RCC 7860 (cell line): ENCODE results near the gene NDRG4.

ENCODE experiments used
- DNase-seq: peaks from one replicate; pipeline ENCODE4 v3.0.0-alpha.2; 2015; ENCODE audit warnings: low spot score
- FAIRE-seq: peaks from 2 replicates; lab custom pipeline; 2012; peaks lifted over from hg19 to GRCh38; lab: Jason Lieb, UNC

Gene NDRG4

DNA sequence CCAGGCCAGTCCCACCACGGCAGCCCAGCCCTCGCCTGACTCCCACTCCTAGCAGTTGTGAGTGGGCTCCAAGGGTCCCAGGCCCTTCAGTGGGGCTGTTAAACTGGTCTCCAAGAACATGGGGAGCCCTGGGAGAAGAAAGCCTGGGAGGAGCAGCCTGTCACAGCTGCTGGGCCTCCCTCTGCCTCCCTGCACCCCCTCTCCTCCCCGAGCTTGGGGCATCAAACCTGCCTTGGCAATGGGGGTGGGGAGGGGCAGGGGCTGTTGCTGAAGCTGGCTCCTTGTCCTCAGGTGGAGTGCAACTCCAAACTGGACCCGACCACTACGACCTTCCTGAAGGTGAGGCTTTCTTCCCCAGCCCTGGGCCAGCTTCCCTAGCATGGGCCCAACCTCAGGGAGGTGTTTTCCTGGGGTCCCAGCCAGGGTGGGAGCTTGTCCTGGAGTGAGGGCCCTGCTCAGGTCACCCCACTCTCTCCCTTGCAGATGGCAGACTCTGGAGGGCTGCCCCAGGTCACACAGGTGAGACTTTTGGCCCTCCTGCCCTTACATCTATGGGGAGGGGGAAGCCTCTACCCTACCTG, 8.8 kb downstream of the NDRG4 start:
- DNase-seq (no peak), FAIRE-seq (no peak)

DNA sequence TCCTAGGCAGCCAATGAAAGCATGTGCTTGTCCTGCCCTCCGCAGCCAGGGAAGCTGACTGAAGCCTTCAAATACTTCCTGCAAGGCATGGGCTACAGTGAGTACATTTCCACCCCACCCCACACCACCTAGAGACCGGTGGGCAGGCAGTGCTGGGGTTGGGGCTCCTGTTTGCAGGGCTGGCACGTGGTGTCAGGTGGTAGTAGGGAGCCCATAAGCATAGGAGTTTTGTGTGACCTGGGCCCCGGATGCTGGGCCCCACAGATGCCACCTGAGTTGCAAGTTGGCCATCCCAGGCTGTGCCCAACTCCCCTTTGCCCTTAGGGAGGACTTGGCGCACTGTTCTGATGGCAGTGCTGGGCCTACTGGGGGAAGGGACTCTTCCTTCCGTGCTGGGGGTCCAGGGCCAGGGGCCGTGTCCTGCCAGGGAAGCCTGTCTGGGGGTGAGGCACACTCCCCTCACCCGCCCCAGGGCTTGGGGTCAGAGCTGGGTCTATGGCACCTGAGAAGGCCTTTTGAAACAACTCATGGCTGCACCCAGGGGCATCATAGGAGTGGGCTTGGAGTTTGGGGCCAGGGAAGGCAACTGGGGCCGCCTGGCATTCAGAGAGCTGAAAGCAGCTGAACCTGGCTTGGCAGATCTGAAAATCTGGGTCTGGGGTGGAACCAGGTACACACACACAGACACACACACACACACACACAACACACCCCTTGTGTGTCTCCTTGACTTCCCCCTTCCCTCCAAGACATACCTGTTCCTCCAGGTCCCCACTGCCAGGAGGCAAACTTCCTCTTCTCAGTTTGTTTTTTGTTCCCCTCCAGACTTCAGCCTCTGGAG, 9.5 kb downstream of the NDRG4 start:
- DNase-seq (no peak), FAIRE-seq (no peak)

DNA sequence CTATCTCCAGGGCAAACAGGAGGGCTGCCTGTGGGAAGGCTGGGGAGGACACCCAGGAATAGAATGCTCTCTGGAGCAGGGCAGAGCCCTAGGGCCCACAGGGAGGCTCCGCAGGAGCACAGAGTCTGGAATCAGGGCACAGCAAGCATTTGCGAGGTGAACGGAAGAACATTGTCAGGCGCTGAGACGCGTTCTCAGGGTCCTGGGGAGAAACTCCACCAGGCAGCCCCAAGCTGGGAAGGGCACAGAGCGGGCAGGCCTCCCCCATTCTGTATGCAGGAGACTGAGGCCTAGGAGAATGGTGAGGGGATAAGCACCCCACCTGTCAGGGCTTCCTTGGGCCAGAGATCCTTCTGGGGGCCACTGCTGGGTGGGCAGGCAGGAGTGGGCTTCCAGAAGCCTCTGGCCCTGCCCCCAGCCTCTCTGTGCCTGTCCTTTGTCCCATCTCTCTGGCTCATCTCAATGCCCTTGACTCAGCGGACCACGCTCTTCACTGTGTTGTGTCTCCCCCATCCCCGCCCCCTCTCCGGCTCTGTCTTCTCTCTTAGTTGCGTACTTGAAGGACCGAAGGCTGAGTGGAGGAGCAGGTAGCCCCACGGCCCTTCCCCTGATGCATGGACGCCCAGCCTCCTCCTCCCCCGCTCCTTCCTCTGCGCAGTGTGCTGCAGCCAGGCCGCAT, 10.3 kb downstream of the NDRG4 start:
- FAIRE-seq (no peak), DNase-seq (no peak)

DNA sequence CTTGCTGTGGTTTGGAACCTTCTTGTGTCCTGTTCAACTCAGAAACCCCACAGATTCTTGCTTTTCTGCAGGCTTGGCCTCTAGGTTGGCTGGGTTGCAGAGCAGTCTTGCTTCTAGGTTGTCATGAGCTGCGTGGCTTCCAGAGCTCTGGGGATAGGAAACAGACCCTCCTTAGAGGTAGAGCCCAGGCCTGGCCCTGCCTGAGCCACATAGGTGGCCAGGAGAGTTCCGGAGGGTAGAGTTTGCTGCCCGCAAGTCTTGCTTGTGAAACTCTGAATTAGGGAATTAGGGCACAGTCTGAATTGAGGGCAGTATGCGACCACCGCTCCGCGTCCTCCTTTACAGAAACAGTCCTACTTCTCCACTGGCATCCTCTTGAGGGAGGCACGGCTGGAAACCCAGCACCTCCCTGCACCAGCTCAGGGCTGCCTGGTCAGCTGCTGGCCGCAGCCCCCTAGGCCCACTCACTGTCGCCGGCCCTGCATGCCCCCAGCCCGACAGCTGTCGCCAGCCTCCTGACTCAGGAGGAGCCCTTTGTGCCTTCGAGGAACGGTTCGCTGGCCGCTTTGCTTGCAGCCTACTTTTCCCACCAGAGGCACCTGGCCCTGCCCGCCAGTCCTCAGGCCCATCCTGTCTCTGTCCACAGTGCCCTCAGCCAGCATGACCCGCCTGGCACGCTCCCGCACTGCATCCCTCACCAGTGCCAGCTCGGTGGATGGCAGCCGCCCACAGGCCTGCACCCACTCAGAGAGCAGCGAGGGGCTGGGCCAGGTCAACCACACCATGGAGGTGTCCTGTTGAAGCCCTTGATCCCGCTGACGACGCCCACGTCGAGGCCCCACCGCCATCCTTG, 11.1 kb downstream of the NDRG4 start:
- FAIRE-seq (no peak), DNase-seq (no peak)

DNA sequence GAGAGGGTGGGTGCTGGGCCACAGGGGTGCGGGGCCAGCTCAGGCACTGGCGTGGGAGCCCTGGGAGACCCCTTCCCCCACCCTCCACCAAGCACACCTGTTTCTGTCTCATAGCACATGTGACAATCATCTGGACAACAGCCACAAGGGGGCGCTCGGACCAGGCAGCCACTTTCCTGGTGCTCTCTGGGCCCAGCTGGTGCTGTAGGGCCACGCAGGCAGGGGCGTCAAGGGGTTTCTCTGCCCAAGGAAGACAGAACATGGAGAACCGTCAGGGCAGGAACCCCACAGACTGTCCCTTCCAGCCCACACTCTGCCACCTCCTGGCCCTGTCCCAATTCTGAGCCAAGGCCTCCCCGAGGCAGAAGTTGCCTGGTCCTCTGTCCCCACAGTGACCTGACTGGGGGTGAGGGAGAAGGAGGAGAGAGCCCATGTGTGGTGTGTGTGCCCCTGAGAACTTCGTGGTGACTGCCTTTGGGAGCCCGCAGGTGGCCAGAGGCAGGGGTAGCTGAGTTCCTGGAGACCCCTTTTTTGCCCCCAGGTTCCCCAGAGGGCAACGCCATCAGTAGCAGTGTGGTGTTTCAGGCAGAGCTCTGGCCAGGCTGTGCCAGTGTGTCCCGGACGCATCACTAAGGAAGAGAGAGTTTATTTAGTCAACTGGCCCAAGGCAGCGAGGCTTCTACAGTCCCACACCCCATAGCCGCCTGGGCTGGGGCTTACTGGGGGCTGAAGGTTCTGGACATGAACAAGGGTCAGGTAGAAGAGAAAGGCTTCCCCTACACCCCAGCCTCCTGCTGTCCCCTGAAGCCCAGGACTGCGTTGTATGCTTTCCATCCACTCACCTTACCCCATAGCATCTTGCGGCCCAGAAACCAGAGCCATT, 12.2 kb downstream of the NDRG4 start:
- DNase-seq (peak; percentile 35), FAIRE-seq (no peak)

DNA sequence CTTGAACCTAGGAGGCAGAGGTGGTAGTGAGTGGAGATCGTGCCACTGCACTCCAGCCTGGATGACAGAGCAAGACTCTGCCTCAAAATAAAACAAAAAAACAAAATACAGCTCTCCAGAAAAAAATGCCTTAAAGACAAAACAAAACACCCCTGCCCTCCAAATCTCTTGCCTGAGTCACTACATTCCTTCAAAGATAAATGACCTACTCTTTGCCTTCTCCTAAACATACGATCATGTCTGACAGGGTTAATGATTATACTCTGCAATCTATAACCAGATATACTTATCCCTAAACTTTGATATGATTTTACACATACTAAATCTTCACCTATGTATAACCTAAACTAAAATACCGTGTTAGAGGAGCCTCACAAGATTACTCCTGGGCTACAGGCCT, 13.9 kb downstream of the NDRG4 start:
- FAIRE-seq (no peak), DNase-seq (no peak)

DNA sequence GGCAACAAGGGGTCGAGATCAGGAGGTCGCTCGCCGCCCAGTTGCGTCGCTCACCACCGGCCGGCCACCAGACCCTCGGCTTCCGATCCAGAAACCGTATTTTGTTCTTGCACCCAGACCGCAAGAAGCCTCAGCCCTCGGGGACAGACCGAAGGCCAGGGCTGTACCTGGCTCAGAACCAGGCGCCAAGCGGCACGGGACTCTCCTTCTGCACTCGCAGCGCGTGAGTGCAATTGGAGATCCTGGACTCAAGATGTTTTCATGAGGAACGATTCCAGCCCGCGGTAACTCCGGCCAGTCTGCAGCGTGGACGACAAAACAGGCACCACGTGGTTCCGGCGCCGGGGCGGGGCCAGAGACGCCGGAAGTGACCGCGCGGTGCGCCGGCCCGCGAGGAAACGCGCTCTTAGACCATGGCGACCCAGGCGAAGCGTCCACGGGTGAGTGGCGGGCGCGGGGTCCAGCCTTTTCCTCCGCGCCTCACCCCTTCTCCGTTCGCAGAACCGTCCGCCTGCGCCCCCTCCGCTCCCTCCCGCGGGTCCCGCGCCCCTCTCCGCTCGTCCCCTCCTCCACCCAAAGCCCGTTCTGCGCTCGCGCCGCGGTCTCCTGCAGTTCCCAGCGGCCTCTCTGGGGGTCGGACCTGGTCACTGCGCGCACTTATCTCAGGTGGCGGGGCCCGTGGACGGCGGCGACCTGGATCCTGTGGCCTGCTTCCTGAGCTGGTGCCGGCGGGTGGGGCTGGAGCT, 15.4 kb downstream of the NDRG4 start, which contains the start of gene SETD6:
Gene SETD6 (plus strand): TSS at position 393 of the 746 bp plus-strand sequence. CDS start 21 bp downstream, at position 414.
- DNase-seq (peak; percentile 70), FAIRE-seq (no peak)

DNA sequence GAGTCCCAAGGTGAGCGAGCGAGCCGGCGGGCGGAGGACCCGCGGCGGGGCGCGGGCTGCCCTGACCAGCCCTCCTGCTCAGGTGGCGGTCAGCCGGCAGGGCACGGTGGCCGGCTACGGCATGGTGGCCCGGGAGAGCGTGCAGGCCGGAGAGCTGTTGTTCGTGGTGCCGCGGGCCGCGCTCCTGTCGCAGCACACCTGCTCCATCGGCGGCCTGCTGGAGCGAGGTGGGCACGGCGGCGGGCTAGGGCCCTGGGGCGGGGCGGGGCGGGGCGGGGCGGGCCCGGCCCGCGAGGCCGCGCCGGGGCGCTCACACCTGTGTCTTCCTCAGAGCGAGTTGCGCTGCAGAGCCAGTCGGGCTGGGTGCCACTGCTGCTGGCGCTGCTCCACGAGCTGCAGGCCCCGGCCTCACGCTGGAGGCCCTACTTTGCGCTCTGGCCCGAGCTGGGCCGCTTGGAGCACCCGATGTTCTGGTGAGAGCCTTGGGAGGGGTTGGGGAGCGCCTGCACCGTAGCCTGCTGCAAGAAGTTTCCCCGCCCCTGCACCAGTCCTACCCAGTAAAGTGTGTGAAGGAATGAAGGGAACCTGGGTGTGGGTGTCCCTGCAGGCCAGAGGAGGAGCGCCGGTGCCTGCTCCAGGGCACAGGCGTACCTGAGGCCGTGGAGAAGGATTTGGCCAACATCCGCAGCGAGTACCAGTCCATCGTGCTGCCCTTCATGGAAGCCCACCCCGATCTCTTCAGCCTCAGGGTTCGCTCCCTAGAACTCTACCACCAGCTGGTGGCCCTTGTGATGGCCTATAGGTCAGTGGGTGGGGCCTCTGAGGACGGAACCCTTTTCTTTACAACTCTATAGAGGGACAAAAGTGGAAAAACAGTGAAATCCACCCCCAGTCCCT, 16.2 kb downstream of the NDRG4 start:
- FAIRE-seq (no peak), DNase-seq (no peak)

DNA sequence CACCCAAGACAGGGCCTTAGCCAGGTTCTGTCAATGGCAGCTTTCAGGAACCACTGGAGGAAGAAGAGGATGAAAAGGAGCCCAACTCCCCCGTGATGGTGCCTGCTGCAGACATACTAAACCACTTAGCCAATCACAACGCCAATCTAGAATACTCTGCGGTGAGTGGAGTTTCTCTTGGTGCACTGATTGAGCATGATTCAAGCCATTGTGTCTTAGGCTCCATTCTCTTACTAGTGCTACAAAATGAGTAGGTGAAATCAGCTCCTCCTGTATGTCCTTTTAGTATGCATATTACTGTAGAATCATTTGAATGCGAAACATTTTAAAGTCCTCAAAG, 16.8 kb downstream of the NDRG4 start:
- no peak for DNase-seq
- FAIRE-seq: no peak

DNA sequence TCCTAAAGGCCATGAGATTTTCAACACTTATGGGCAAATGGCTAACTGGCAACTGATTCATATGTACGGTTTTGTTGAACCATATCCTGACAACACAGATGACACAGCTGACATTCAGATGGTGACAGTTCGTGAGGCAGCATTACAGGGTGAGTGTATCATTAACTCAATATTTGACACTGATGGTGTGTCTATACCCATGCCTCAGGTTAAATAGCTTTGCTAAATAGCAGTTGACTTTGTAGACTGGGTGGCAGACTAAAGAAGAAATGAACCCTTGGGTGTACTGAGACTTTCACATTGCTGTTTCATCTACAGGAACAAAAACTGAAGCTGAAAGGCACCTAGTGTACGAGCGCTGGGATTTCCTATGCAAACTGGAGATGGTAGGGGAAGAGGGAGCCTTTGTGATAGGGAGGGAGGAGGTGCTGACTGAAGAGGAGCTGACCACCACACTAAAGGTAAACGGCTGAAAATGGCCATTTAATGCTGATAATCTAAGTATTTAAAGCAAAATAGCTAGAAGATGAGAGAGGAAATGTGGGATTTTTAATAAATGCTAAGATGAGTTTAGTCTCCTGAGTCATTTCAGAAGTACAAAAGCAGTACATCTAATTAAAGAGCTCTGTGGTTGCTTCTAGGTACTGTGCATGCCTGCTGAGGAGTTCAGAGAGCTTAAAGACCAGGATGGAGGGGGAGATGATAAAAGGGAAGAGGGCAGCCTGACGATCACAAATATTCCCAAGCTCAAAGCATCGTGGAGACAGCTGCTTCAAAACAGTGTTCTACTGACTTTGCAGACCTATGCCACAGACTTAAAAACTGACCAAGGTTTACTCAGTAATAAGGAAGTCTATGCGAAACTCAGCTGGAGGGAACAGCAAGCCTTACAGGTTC, 18.4 kb downstream of the NDRG4 start:
- DNase-seq (no peak), FAIRE-seq (no peak)

DNA sequence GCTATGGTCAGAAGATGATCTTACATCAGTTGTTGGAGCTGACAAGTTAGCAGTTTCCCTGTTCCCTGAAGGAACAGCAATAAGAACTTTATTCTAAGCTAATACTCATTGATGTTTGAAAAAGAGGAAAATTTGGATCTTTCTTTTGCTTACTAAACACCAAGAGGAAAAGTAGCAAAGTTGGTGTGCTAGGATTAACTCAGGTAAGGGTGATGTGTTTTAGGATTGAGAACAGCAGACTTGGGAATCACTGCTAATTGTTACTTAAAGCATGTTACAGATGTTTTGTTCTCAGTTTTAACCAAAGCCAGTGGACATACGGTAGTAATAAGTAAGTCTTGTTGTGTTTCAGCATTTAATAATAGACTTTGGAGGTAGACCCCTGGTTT, 19.0 kb downstream of the NDRG4 start:
- FAIRE-seq: no peak
- DNase-seq: no peak

DNA sequence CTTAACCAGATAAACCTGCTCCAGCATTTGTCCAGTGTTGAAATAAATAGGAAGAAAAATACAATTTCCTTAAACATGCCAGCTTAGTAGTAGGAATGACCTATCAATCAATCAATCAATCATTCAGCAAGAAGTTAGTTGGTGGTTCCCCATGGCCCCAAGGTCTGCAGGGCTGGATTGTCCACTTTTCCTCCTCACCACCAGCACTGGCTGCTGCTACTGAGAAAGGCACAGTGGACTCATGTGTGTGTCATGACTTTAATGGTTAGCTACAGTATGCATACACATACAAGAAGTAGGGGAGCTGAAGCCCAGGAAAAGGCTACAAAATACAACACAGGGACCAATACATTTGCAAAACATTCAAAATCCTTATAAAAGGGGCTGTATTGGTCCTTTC, 19.8 kb downstream of the NDRG4 start:
- FAIRE-seq (no peak), DNase-seq (no peak)

DNA sequence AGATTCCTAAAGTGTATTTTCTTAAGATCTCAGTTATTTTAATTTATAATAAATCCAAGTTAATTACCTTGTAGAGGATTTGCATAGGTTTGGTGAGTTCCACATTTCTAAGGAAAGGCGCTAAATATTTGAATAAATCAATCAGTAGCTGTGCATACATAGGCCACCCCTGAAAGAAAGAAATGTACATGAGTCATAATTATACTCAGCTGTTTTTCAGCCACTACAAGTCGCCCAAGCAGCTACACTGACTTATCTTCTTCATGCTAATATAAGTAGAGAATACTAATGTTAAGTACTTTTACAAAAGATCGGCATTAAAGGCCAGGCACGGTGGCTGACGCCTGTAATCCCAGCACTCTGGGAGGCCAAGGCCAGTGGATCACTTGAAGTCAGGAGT, 30.2 kb downstream of the NDRG4 start:
- FAIRE-seq: no peak
- no peak for DNase-seq

DNA sequence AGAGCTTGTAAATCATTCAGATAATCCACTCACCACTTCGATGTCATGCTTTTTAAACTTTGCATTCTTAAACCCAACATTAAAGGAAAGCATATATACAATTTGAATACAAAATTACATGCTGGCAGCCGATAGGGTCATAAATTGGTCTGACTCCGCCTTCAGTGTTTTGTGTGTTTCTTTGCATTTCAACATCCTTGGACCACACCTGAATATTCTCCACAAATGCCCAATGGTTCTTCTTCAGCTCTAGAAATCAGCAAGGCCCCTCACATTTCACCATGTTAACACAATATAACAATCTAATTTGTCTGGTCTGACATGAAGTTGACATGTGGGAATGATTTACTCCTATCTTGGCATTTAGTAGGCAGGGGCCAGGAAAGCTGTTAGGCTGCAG, 32.5 kb downstream of the NDRG4 start:
- DNase-seq (no peak), FAIRE-seq (no peak)

DNA sequence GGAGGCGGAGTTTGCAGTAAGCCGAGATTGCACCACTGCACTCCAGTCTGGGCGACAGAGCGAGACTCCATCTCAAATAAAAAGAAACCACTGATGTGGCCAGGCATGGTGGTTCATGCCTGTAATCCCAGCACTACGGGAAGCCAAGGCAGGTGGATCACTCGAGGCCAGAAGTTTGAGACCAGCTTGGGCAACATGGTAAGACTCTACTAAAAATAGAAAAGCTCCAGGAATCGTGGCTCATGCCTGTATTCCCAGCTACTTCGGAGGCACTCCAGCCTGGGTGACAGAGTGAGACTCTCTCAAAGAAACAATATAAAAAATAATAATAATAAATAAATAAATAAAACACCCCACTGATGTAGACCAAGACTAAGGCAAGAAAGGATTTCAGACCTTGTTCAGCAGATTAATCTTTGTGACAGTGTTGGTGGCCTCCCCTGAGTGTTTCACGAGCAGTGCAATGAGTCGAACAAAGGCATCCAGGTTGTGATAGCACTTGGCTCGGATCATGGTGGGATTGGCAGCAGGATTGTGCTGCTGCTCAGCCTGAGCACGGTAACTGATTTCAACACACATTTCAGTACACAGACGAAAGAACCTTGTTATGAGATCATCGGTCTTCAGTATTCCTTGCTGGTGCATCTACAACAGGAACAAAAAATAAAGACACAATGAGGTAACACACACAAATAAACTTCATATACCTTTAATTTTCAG, 34.0 kb downstream of the NDRG4 start:
- FAIRE-seq (no peak), DNase-seq (no peak)

DNA sequence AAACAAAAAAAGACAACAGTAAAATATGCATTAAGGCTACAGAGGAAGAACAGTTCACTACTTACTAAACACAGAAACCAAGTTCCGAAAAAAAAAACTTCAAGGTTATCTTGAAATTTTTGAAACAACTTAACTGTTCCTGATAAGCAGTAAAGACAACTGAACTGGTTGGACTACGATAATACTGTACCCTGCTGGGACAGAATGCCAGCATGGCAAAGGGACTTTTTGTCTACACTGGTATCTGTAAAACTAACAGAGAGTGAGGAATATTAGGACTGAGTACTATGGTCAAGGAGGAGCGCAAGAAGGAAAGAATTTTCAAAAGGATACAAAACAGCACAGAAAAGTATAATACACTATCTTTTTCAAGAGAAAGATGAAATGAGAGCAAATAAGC, 35.2 kb downstream of the NDRG4 start:
- FAIRE-seq (no peak), DNase-seq (no peak)

DNA sequence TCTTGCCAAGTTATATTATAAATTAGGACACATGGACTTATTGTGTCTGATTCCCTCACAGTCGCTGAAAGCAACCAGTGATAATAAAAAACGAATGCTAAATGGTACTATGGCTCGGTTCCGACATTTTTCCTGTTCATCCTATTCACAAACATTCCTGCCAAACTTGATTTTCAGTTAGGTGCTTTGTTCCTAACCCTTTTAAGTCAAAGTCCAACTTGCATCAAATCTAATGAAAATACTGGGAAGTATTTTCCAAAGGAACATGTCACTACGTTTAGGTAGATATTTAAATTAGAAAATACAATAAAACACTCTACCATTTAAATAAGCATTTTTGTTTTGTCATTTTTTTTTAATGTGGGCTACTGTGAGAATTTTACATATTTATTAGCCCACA, 36.3 kb downstream of the NDRG4 start:
- DNase-seq (no peak), FAIRE-seq (no peak)
